HepG2 (cell line): ENCODE results near the gene ZNF491. TPM values are rescaled to one million over a fixed set of nuclear protein-coding genes. Genes with fewer than 3 reads are reported as not detected.

Source experiments
- ATAC-seq: fragments of 200-7000 bp; cut with Tn5 transposase; 3 replicates; pipeline ENCODE4 v1.9.1; 2020; ENCODE audit warnings: mild to moderate bottlenecking, moderate library complexity
- BruUV-seq: library from RNA; stranded (reverse); fragments of 400-500 nt; replicated peaks from 2 replicates; lab custom pipeline; 2021; lab: Mats Ljungman, UMichigan
- CTCF ChIA-PET: fragments of 300-600 bp; formaldehyde crosslinking; extraction: SDS; loops from one replicate; lab custom pipeline; 2021; ENCODE audit warnings: low total read pairs, inconsistent platforms, low intra/inter-chr PET ratio; lab: Yijun Ruan, JAX
- POLR2A ChIA-PET: fragments of 350-600 bp; sonication (Branson Sonifier 250); formaldehyde crosslinking; loops from one replicate; lab custom pipeline; 2020; ENCODE audit warnings: antibody characterized with exemption, inconsistent platforms; lab: Yijun Ruan, JAX
- DNase-seq: peaks from one replicate; pipeline ENCODE4 v3.0.0-alpha.2; 2015; ENCODE audit warnings: low spot score
- FAIRE-seq: peaks from 3 replicates; lab custom pipeline; 2011; peaks lifted over from hg19 to GRCh38; lab: Jason Lieb, UNC
- H2AFZ ChIP-seq: one replicate; pipeline ENCODE4 v1.6.1; 2011; ENCODE audit warnings: low read length, inconsistent platforms
- H3K27ac ChIP-seq: fragments of 300-600 bp; 3 replicates; pipeline ENCODE4 v1.8.0; 2011; ENCODE audit warnings: mixed run types, mild to moderate bottlenecking, mixed read lengths, low read length, inconsistent platforms; ENCODE audit not compliant: insufficient read depth; ENCODE audit errors: extremely low read length
- H3K27me3 ChIP-seq, 2 experiments: fragments of 200-600 bp in 1 of 2; 2 replicates in 1 of 2; 3 replicates in 1 of 2; pipeline versions ENCODE4 v1.6.0 to v1.8.0; 2011; ENCODE audit warnings: low read length in 2 of 2, mild to moderate bottlenecking in 2 of 2, moderate library complexity in 2 of 2, inconsistent platforms in 1 of 2; ENCODE audit not compliant: insufficient read depth in 2 of 2, control insufficient read depth in 1 of 2
- H3K36me3 ChIP-seq, 2 experiments: fragments of 200-600 bp in 1 of 2; replicated peaks in 1 of 2; 2 replicates in 1 of 2; 3 replicates in 1 of 2; pipeline versions ENCODE4 v1.5.1 to v1.8.0; 2011; ENCODE audit warnings: low read length in 2 of 2, inconsistent platforms in 1 of 2; ENCODE audit not compliant: insufficient read depth in 2 of 2, control insufficient read depth in 1 of 2
- H3K4me1 ChIP-seq: 2 replicates; pipeline ENCODE4 v1.5.1; 2012; ENCODE audit warnings: low read length, inconsistent platforms; ENCODE audit not compliant: insufficient read depth
- H3K4me2 ChIP-seq: 2 replicates; pipeline ENCODE4 v1.6.0; 2011; ENCODE audit warnings: low read depth, low read length, inconsistent platforms
- H3K4me3 ChIP-seq, 3 experiments: fragments of 200-600 bp in 1 of 3; sonication (generic), shearing (Covaris generic) in 1 of 3; replicated peaks in 1 of 3; 2 replicates each; pipeline ENCODE4 v1.5.1; 2011 to 2016; ENCODE audit warnings: low read length in 3 of 3, inconsistent platforms in 2 of 3, low read depth in 2 of 3, mild to moderate bottlenecking in 2 of 3, control low read depth in 1 of 3, mixed read lengths in 1 of 3; ENCODE audit not compliant: insufficient read depth in 1 of 3
- H3K79me2 ChIP-seq: one replicate; pipeline ENCODE4 v1.6.1; 2011; ENCODE audit warnings: low read length, inconsistent platforms; ENCODE audit not compliant: insufficient read depth
- H3K9ac ChIP-seq: 2 replicates; pipeline ENCODE4 v1.6.0; 2011; ENCODE audit warnings: mild to moderate bottlenecking, low read depth, low read length, inconsistent platforms; ENCODE audit not compliant: insufficient read depth
- H3K9me3 ChIP-seq: 2 replicates; pipeline ENCODE4 v1.5.1; 2012; ENCODE audit warnings: mild to moderate bottlenecking, low read length
- H4K20me1 ChIP-seq: 2 replicates; pipeline ENCODE4 v1.6.0; 2011; ENCODE audit warnings: inconsistent platforms, mild to moderate bottlenecking, low read length, moderate library complexity; ENCODE audit not compliant: insufficient read depth
- AFF4 ChIP-seq: sonication (generic); formaldehyde crosslinking; IDR thresholded peaks from 2 replicates; pipeline ENCODE4 v1.4.0; 2020; ENCODE audit warnings: missing genetic modification reagents
- FOXA1 ChIP-seq, 2 experiments: fragments of 450-650 bp in 1 of 2; sonication (generic) in 1 of 2; formaldehyde crosslinking in 1 of 2; IDR thresholded peaks; 2 replicates each; pipeline versions ENCODE4 v1.4.0 to v1.6.1; 2016 to 2020; ENCODE audit warnings: missing genetic modification reagents in 1 of 2
- FOXA3 ChIP-seq: IDR thresholded peaks from 2 replicates; pipeline ENCODE4 v1.6.1; 2016; ENCODE audit warnings: missing genetic modification reagents, missing compliant biosample characterization
- FOXO1 ChIP-seq: sonication (generic); formaldehyde crosslinking; IDR thresholded peaks from 2 replicates; pipeline ENCODE4 v1.4.0; 2020; ENCODE audit warnings: missing genetic modification reagents
- KLF9 ChIP-seq: IDR thresholded peaks from 2 replicates; pipeline ENCODE4 v1.6.1; 2016; ENCODE audit warnings: low read depth
- PHB2 ChIP-seq: fragments of 450-650 bp; IDR thresholded peaks from 2 replicates; pipeline ENCODE4 v1.6.1; 2018; ENCODE audit not compliant: partially characterized antibody
- PPARG ChIP-seq: conservative IDR thresholded peaks from 2 replicates; pipeline ENCODE4 v1.6.1; 2016; ENCODE audit warnings: missing biosample characterization, missing genetic modification reagents
- PTBP1 ChIP-seq: fragments of 200-400 bp; formaldehyde crosslinking; IDR thresholded peaks from 2 replicates; pipeline ENCODE4 v1.6.1; 2018; ENCODE audit warnings: low read length, low read depth; ENCODE audit not compliant: poor library complexity, severe bottlenecking
- SRY ChIP-seq: sonication (generic); formaldehyde crosslinking; IDR thresholded peaks from 2 replicates; pipeline ENCODE4 v1.8.0; 2022; ENCODE audit warnings: mild to moderate bottlenecking, missing genetic modification reagents
- ZNF276 ChIP-seq: sonication (generic); formaldehyde crosslinking; IDR thresholded peaks from 2 replicates; pipeline ENCODE4 v1.4.0; 2020; ENCODE audit warnings: mild to moderate bottlenecking, low read depth, missing genetic modification reagents
- ZNF644 ChIP-seq: IDR thresholded peaks from 2 replicates; pipeline ENCODE4 v1.6.1; 2016; ENCODE audit warnings: low read depth
- ZNF660 ChIP-seq: sonication (generic); formaldehyde crosslinking; IDR thresholded peaks from 2 replicates; pipeline ENCODE4 v1.5.1; 2020; ENCODE audit warnings: mild to moderate bottlenecking, low read depth, missing genetic modification reagents, borderline replicate concordance
- ZNF670 ChIP-seq: sonication (generic); formaldehyde crosslinking; IDR thresholded peaks from 2 replicates; pipeline ENCODE4 v1.8.0; 2022; ENCODE audit warnings: mild to moderate bottlenecking, missing genetic modification reagents, borderline replicate concordance
- ZNF674 ChIP-seq: sonication (generic); formaldehyde crosslinking; IDR thresholded peaks from 2 replicates; pipeline ENCODE4 v1.5.0; 2020; ENCODE audit warnings: low read depth, mild to moderate bottlenecking, missing genetic modification reagents
- ZNF737 ChIP-seq: sonication (generic); formaldehyde crosslinking; IDR thresholded peaks from 2 replicates; pipeline ENCODE4 v1.5.0; 2020; ENCODE audit warnings: missing genetic modification reagents, mild to moderate bottlenecking, borderline replicate concordance
- ZNF780A ChIP-seq: sonication (generic); formaldehyde crosslinking; IDR thresholded peaks from 2 replicates; pipeline ENCODE4 v1.8.0; 2022; ENCODE audit warnings: mild to moderate bottlenecking, missing genetic modification reagents, moderate library complexity
- ZNF781 ChIP-seq: sonication (generic); formaldehyde crosslinking; IDR thresholded peaks from 2 replicates; pipeline ENCODE4 v1.5.1; 2020; ENCODE audit warnings: borderline replicate concordance, mild to moderate bottlenecking, missing genetic modification reagents; ENCODE audit errors: not compliant biosample characterization
- WGBS: methylation state at CpG from one replicate; pipeline ENCODE4 v1.1.6; 2017; ENCODE audit warnings: low lambda C conversion rate; 5-methylcytosine and 5-hydroxymethylcytosine counted together
- in situ Hi-C: cut with HindIII; loops from 2 replicates; pipeline ENCODE4 v1.10.0; 2017; ENCODE audit warnings: low pct_unique_long_range_greater_than_20kb; ENCODE audit not compliant: extremely low pct_ligation_motif_present
- intact Hi-C: fragments of 100-400 bp; cut with micrococcal nuclease; formaldehyde crosslinking; loops from one replicate; pipeline ENCODE4 v1.10.0; 2022; ENCODE audit not compliant: unreplicated experiment
- polyA plus RNA-seq, 8 experiments: library from polyadenylated mRNA; depleted of rRNA in 3 of 8; stranded (reverse) in 7 of 8; unstranded in 1 of 8; fragments of >200 nt; fragmentation: Illumina TruSeq in 4 of 8; extraction: Trizol in 4 of 8; gene quantifications; 2 replicates each; pipeline versions ENCODE4 v1.2.1 to v1.2.3, GENCODE V29; 2011 to 2016; ENCODE audit warnings: low read depth in 4 of 8, missing spikeins in 1 of 8, mixed read lengths in 1 of 8; ENCODE audit not compliant: insufficient read depth in 1 of 8
- total RNA-seq, 5 experiments: library from RNA; depleted of rRNA; stranded (reverse); fragments of >200 nt; fragmentation: Illumina TruSeq; extraction: Trizol; gene quantifications; 2 replicates each; pipeline ENCODE4 v1.2.3, GENCODE V29; 2016; ENCODE audit warnings: low read depth in 1 of 5

Gene ZNF491
- total and polyA plus RNA-seq, 2 of the 13 experiments (the other 11 are each of a cell fraction or from before 2014, with no cell fraction given) = 0.57 to 2.2 TPM

GRCh38 chr19:11806354-11807098 lies 8.2 kb downstream of the ZNF491 start:
- Histone ChIP-seq H3K36me3 (no peaks in the 10 kb centered on the region), H3K4me3 (no peak overlapping the region), H3K4me2 (no peak overlapping the region), H3K79me2 (no peaks in the 10 kb centered on the region), H3K9ac (no peak overlapping the region), H4K20me1 (no peaks in the 10 kb centered on the region), H3K9me3 (no peaks in the 10 kb centered on the region), H3K4me1 (no peaks in the 10 kb centered on the region), H2AFZ (no peak overlapping the region)
- no peak for DNase-seq
- no TSS peak for BruUV-seq
- ATAC-seq = no peak
- TF ChIP-seq FOXA3 (CRISPR knock-in tag) = no peak
- TF ChIP-seq ZNF644 = no peak
- TF ChIP-seq FOXO1 (CRISPR knock-in tag) = no peak
- TF ChIP-seq PPARG (CRISPR knock-in tag) = no peak
- no peak for TF ChIP-seq ZNF276 (CRISPR knock-in tag)
- no peak for TF ChIP-seq PHB2
- no peak for TF ChIP-seq ZNF780A
- no peak for TF ChIP-seq SRY (CRISPR knock-in tag)
- TF ChIP-seq ZNF674 = no peak
- TF ChIP-seq PTBP1 = no peak
- TF ChIP-seq ZNF737 (CRISPR knock-in tag) = no peak
- no peak for TF ChIP-seq FOXA1 (IDR thresholded peaks at IDR 0.05)
- TF ChIP-seq FOXA1 (CRISPR knock-in tag; IDR thresholded peaks at IDR 0.05) = no peak
- TF ChIP-seq AFF4 (CRISPR knock-in tag) = no peak
- TF ChIP-seq ZNF781 (CRISPR knock-in tag) = no peak
- no peak for TF ChIP-seq KLF9 (CRISPR knock-in tag)
- no peak for TF ChIP-seq ZNF660 (CRISPR knock-in tag)
- no peak for TF ChIP-seq ZNF670 (CRISPR knock-in tag)
- TF ChIP-seq, all 625 proteins: peak for 0
- Histone ChIP-seq H3K27ac (no peak overlapping the region), H3K27me3 (no peaks in the 10 kb centered on the region)
- no peak for FAIRE-seq
- in situ Hi-C loops = no loop called here
- intact Hi-C loops = no loop called here
- ChIA-PET CTCF (no interaction called here), POLR2A (interaction anchor here (1.7 kb wide), 1 partner anchor 9 kb away, joined by 4 read pairs; the partner anchor contains the start of gene ZNF491)
- WGBS = 64% methylated on average over 11 of the region's 11 CpGs
